Stomach (tissue), 9 donors: ENCODE measurements around the gene KPNB1. TPM values are rescaled to one million over a fixed set of nuclear protein-coding genes. Genes with fewer than 3 reads are reported as not detected.
A peak's percentile ranks its signal among the peaks of the same experiment; 100 is the strongest.

ENCODE experiments used
- DNase-seq, 2 donors: peaks; one replicate each; pipeline versions ENCODE4 v3.0.0 to v3.0.0-alpha.2; 2013 to 2019
- H3K27ac ChIP-seq, 5 donors: fragments of 200-600 bp in 4 of 5; sonication (generic) in 4 of 5; one replicate each; pipeline ENCODE4 v1.5.1; 2013 to 2019; ENCODE audit warnings: mild to moderate bottlenecking in 1 of 5, moderate library complexity in 1 of 5
- H3K27me3 ChIP-seq, 3 donors: fragments of 200-600 bp; sonication (generic); one replicate each; pipeline ENCODE4 v1.5.1; 2017 to 2019; ENCODE audit warnings: mixed run types in 1 of 3
- H3K36me3 ChIP-seq, 4 donors: fragments of 200-600 bp; sonication (generic); 1 replicate in 3 of 4; 2 replicates in 1 of 4; pipeline ENCODE4 v1.5.1; 2016 to 2019
- H3K4me1 ChIP-seq, 4 donors: fragments of 200-600 bp; sonication (generic); one replicate each; pipeline ENCODE4 v1.5.1; 2016 to 2019
- H3K4me3 ChIP-seq, 4 donors: fragments of 200-600 bp; sonication (generic) in 3 of 4; one replicate each; pipeline ENCODE4 v1.5.1; 2016 to 2019; ENCODE audit warnings: mild to moderate bottlenecking in 1 of 4
- H3K9me3 ChIP-seq, 4 donors: fragments of 200-600 bp; sonication (generic); one replicate each; pipeline ENCODE4 v1.5.1; 2016 to 2019
- CTCF ChIP-seq, 7 experiments: fragments of 450-650 bp in 4 of 7; fragments of 200-600 bp in 3 of 7; sonication (generic) in 3 of 7; IDR thresholded peaks; one replicate each; pipeline ENCODE4 v1.5.1; 2016 to 2019; ENCODE audit warnings: antibody characterized with exemption in 7 of 7, control low read depth in 2 of 7, mild to moderate bottlenecking in 1 of 7
- EP300 ChIP-seq: sonication (generic); formaldehyde crosslinking; IDR thresholded peaks from one replicate; pipeline ENCODE4 v1.6.1; 2017; ENCODE audit warnings: antibody characterized with exemption
- POLR2A ChIP-seq, 4 donors: fragments of 450-650 bp; IDR thresholded peaks; one replicate each; pipeline ENCODE4 v1.6.1; 2016; ENCODE audit warnings: antibody characterized with exemption in 4 of 4, control low read depth in 2 of 4, mild to moderate bottlenecking in 1 of 4, moderate library complexity in 1 of 4
- POLR2AphosphoS5 ChIP-seq, 3 donors: sonication (generic); formaldehyde crosslinking; IDR thresholded peaks; one replicate each; pipeline ENCODE4 v1.6.1; 2016; ENCODE audit warnings: antibody characterized with exemption in 3 of 3
- WGBS, 5 donors: extraction: QIAGEN DNeasy Blood & Tissue Kit in 3 of 5; methylation state at CpG; one replicate each; pipeline versions ENCODE4 v1.1.5 to v1.1.7; 2013 to 2018; 5-methylcytosine and 5-hydroxymethylcytosine counted together
- intact Hi-C: fragments of 100-400 bp; cut with DNase I; formaldehyde crosslinking; loops from one replicate; pipeline ENCODE4 v1.15.1; 2023; ENCODE audit warnings: low total_unique reads
- polyA plus RNA-seq, 3 donors: library from polyadenylated mRNA; stranded (reverse); fragments of 200-250 nt; gene quantifications; one replicate each; pipeline ENCODE4 v1.2.3, GENCODE V29; 2013
- total RNA-seq, 5 donors: library from RNA; depleted of rRNA; stranded (reverse); fragments of >200 nt; gene quantifications; one replicate each; pipeline versions ENCODE4 v1.1.0 to v1.2.3, GENCODE V29; 2014 to 2016
- donor health status: healthy with polysubstance abuse.
- donor health status: Bipolar disorder and iron deficiency.
- donor health status: healthy.

The KPNB1 gene
- total and polyA plus RNA-seq, 8 donors: 32.5 to 669 (median 155) TPM

GRCh38 chr17:47693731-47694580, 44.2 kb downstream of the KPNB1 start, which contains the start of gene TBKBP1:
Gene TBKBP1, plus strand, starts transcription at chr17:47694161. Its CDS starts 1,952 bp downstream, at chr17:47696113.
- no peaks in the 10 kb centered on the region for H3K27me3 ChIP-seq
- H3K4me1 ChIP-seq: peaks cover 17 to 50% (median 43%) of the 10 kb centered on the region in 4 donors
- TF ChIP-seq POLR2AphosphoS5 (IDR thresholded peaks at IDR 0.05) (no peak), CTCF (IDR thresholded peaks at IDR 0.05) (no peak), EP300 (no peak), POLR2A (IDR thresholded peaks at IDR 0.05) (no peak)
- intact Hi-C loops: no loop called here
- peak within 1 kb of the TSS; percentile 79 to 96 (median 93) for H3K27ac ChIP-seq
- peak in 1 of 2 donors; percentile 91 for DNase-seq
- no peaks in the 10 kb centered on the region for H3K9me3 ChIP-seq
- peak within 1 kb of the TSS; percentile 81 to 97 (median 96) for H3K4me3 ChIP-seq
- WGBS, 5 donors: 0 to 1% (median 0%) methylated on average over 50 to 87 of the region's 87 CpGs
- peaks cover 0 to 16% (median under 1%) of the 10 kb centered on the region in 4 donors for H3K36me3 ChIP-seq

- H3K27me3 ChIP-seq: no peaks in the 10 kb centered on the region
- H3K9me3 ChIP-seq: no peaks in the 10 kb centered on the region
- peak overlapping the region; percentile 79 to 96 (median 93) for H3K27ac ChIP-seq
- 1 to 2% (median 1%) methylated on average over 46 to 65 of the region's 65 CpGs for WGBS, 5 donors
- intact Hi-C loops: no loop called here
- peaks cover 17 to 53% (median 43%) of the 10 kb centered on the region in 4 donors for H3K4me1 ChIP-seq
- TF ChIP-seq POLR2AphosphoS5 (IDR thresholded peaks at IDR 0.05) (no peak), CTCF (IDR thresholded peaks at IDR 0.05) (no peak), POLR2A (IDR thresholded peaks at IDR 0.05) (no peak), EP300 (no peak)
- DNase-seq: peak; percentile 61 to 79
- peaks cover 6 to 24% (median 8%) of the 10 kb centered on the region in 4 donors for H3K36me3 ChIP-seq
- H3K4me3 ChIP-seq: peak overlapping the region; percentile 81 to 97 (median 96)
These were observed 45.1 kb downstream of the KPNB1 start for GRCh38 chr17:47694581-47695428.

- TF ChIP-seq EP300 (no peak), POLR2AphosphoS5 (IDR thresholded peaks at IDR 0.05) (no peak), CTCF (IDR thresholded peaks at IDR 0.05) (no peak), POLR2A (IDR thresholded peaks at IDR 0.05) (no peak)
- WGBS, 5 donors: 46 to 56% (median 51%) methylated on average over 41 to 47 of the region's 47 CpGs
- H3K36me3 ChIP-seq: peaks cover 6 to 32% (median 16%) of the 10 kb centered on the region in 4 donors
- H3K27me3 ChIP-seq: no peaks in the 10 kb centered on the region
- H3K4me3 ChIP-seq: peak overlapping the region; percentile 81 to 97 (median 96)
- intact Hi-C loops: no loop called here
- peaks cover 17 to 53% (median 43%) of the 10 kb centered on the region in 4 donors for H3K4me1 ChIP-seq
- DNase-seq: peak in 1 of 2 donors; percentile 71
- no peaks in the 10 kb centered on the region for H3K9me3 ChIP-seq
- H3K27ac ChIP-seq: peak overlapping the region; percentile 79 to 96 (median 93)
These were observed 46.0 kb downstream of the KPNB1 start for GRCh38 chr17:47695429-47696376.
